Esophagus muscularis mucosa (tissue), 4 donors: ENCODE measurements around the gene PTPN22. TPM values are rescaled to one million over a fixed set of nuclear protein-coding genes. Genes with fewer than 3 reads are reported as not detected.

Source experiments
- DNase-seq: peaks from one replicate; pipeline ENCODE4 v3.0.0-alpha.2; 2017; ENCODE audit errors: extremely low spot score
- H3K27ac ChIP-seq, 4 donors: fragments of 200-600 bp; sonication (generic); replicated peaks in 1 of 4; 1 replicate in 3 of 4; 2 replicates in 1 of 4; pipeline ENCODE4 v1.5.1; 2016 to 2019; ENCODE audit warnings: mild to moderate bottlenecking in 1 of 4
- H3K27me3 ChIP-seq, 4 donors: fragments of 200-600 bp; sonication (generic); one replicate each; pipeline versions ENCODE4 v1.5.1 to v1.6.0; 2016 to 2019
- H3K36me3 ChIP-seq, 4 donors: fragments of 200-600 bp; sonication (generic); one replicate each; pipeline ENCODE4 v1.5.1; 2016 to 2019
- H3K4me1 ChIP-seq, 4 donors: fragments of 200-600 bp; sonication (generic); one replicate each; pipeline ENCODE4 v1.5.1; 2016 to 2019
- H3K4me3 ChIP-seq, 4 donors: fragments of 200-600 bp; sonication (generic); 1 replicate in 2 of 4; 2 replicates in 2 of 4; pipeline ENCODE4 v1.5.1; 2016 to 2019; ENCODE audit warnings: mild to moderate bottlenecking in 4 of 4, moderate library complexity in 1 of 4
- H3K9me3 ChIP-seq, 4 donors: fragments of 200-600 bp; sonication (generic); 1 replicate in 3 of 4; 2 replicates in 1 of 4; pipeline ENCODE4 v1.5.1; 2016 to 2019
- CTCF ChIP-seq, 3 experiments: fragments of 200-600 bp in 2 of 3; fragments of 450-650 bp in 1 of 3; sonication (generic) in 2 of 3; IDR thresholded peaks; one replicate each; pipeline ENCODE4 v1.5.1; 2017 to 2019; ENCODE audit warnings: antibody characterized with exemption in 3 of 3, mild to moderate bottlenecking in 2 of 3, moderate library complexity in 1 of 3
- EP300 ChIP-seq: sonication (generic); formaldehyde crosslinking; IDR thresholded peaks from one replicate; pipeline ENCODE4 v1.6.1; 2017; ENCODE audit warnings: antibody characterized with exemption
- POLR2A ChIP-seq: fragments of 450-650 bp; IDR thresholded peaks from one replicate; pipeline ENCODE4 v1.6.1; 2017; ENCODE audit warnings: antibody characterized with exemption, moderate library complexity, mild to moderate bottlenecking, low read depth
- POLR2AphosphoS5 ChIP-seq, 2 donors: sonication (generic); formaldehyde crosslinking; IDR thresholded peaks; one replicate each; pipeline ENCODE4 v1.6.1; 2017; ENCODE audit warnings: antibody characterized with exemption in 2 of 2
- WGBS: methylation state at CpG from one replicate; pipeline ENCODE4 v1.1.5; 2018; 5-methylcytosine and 5-hydroxymethylcytosine counted together
- intact Hi-C: fragments of 100-400 bp; cut with DNase I; formaldehyde crosslinking; loops from one replicate; pipeline ENCODE4 v1.15.1; 2023
- total RNA-seq, 4 donors: library from RNA; depleted of rRNA; stranded (reverse); fragments of >200 nt; gene quantifications; one replicate each; pipeline versions ENCODE4 v1.1.0 to v1.2.1, GENCODE V29; 2016

PTPN22 gene
- total RNA-seq, 4 donors from 2014 or later, result 0.29 to 2.3 (median 0.63) TPM

DNA sequence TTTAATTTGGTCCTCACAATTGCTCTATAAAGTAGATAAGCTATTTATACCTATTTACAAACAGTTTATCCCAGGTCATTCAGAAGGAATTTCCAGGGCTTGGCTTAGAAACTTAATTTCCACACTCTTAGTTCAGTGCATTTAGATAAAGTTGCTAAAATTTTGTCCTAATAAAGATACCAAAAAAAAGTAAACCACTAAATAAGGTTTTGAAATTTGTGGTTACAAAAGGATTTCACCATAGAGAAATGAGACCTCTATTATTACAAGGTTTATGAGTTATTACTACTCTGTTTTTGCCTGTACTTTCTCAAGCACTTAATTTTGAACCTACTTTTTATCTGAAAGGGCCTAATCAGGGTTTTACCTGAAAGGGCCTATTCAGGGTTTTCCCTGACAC, 22.4 kb downstream of the PTPN22 start:
- no peak for DNase-seq
- intact Hi-C loops, result no loop called here
- Histone ChIP-seq H3K4me1 (no peaks in the 10 kb centered on the region), H3K27ac (no peak overlapping the region), H3K36me3 (no peaks in the 10 kb centered on the region), H3K27me3 (no peaks in the 10 kb centered on the region), H3K9me3 (no peaks in the 10 kb centered on the region), H3K4me3 (no peak overlapping the region)
- no peak for TF ChIP-seq CTCF (IDR thresholded peaks at IDR 0.05)
- TF ChIP-seq EP300, result no peak
- no peak for TF ChIP-seq POLR2A
- no peak for TF ChIP-seq POLR2AphosphoS5 (IDR thresholded peaks at IDR 0.05)

DNA sequence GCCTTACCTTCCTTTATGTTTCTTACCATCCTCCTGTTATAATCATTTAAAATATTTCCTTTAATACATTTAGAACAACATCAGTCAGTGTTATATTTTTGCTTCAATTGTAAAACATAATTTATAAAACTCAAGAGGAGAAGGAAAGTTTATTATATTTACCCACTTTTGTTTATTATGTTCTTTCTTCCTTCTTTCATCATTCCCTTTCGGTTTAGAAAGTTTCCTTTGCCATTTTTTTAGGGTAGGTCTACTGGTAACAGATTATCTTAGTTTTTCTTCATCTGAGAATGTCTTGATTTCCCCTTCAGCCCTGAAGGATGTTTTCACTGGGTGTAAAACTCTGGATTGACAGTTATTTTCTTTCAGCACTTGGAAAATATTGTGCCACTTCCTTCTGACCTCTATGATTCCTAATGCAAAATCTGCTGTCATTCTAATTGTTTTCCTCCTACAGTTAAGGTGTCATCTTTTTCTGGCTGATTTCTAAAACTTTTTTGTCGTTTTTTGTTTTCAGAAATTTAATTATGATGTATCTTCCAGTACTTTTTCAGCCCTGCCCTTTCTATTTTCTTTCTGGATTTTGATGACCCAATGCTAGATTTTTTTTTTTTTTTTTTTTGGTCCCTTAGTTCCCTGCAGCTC, 25.0 kb downstream of the PTPN22 start:
- no peak for TF ChIP-seq EP300
- TF ChIP-seq POLR2A, result no peak
- no peak for TF ChIP-seq POLR2AphosphoS5 (IDR thresholded peaks at IDR 0.05)
- no peak for TF ChIP-seq CTCF (IDR thresholded peaks at IDR 0.05)
- WGBS, result 79% methylated on average over 2 of the region's 2 CpGs
- intact Hi-C loops, result no loop called here
- Histone ChIP-seq H3K9me3 (no peaks in the 10 kb centered on the region), H3K27me3 (no peaks in the 10 kb centered on the region), H3K4me3 (no peak overlapping the region), H3K27ac (no peak overlapping the region), H3K4me1 (no peaks in the 10 kb centered on the region), H3K36me3 (no peaks in the 10 kb centered on the region)
- DNase-seq, result no peak

- Histone ChIP-seq H3K36me3 (no peaks in the 10 kb centered on the region), H3K27ac (no peak overlapping the region), H3K27me3 (no peaks in the 10 kb centered on the region), H3K4me3 (no peak overlapping the region), H3K4me1 (no peaks in the 10 kb centered on the region), H3K9me3 (no peaks in the 10 kb centered on the region)
- DNase-seq, result no peak
- 100% methylated on average over 1 of the region's 1 CpG for WGBS
- intact Hi-C loops, result loop anchor here (2.0 to 10.0 kb wide), 4 partner anchors 66 to 446 kb away; partner anchors contain the start of genes AP4B1 and OLFML3
- TF ChIP-seq CTCF (IDR thresholded peaks at IDR 0.05) (no peak), EP300 (no peak), POLR2AphosphoS5 (IDR thresholded peaks at IDR 0.05) (no peak), POLR2A (no peak)
Observed at GRCh38 chr1:113836534-113836933, 35.0 kb downstream of the PTPN22 start.

DNA sequence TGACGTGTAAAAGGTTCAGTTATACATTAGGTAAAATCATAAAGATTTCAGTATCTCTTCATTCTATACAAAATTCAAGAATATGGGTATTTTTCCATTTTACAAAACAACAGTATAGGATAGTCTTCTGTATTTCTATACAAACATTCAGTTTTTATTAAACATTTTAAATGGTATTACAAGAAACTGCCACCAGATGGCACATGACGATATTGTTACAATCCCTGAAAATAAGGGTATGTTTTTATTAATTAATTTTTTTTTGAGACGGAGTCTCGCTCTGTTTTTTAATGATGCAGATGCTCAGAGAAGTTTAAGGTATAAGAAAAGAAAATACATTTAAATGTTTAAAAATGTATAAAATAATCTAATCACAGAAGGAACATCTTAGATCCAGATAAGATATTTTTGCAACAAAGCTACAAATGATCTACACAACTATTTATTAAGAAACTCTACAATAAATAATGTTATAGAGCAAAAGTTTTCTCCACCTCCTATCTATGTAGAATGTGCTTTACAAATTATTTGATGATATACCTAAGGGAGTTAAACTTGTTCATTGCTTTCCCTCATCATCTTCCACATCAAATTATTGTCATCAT, 35.7 kb downstream of the PTPN22 start:
- no peak overlapping the region for H3K27ac ChIP-seq
- no peak for DNase-seq
- H3K9me3 ChIP-seq, result no peaks in the 10 kb centered on the region
- no peaks in the 10 kb centered on the region for H3K4me1 ChIP-seq
- no peak overlapping the region for H3K4me3 ChIP-seq
- intact Hi-C loops, result loop anchor here (2.0 to 10.0 kb wide), 4 partner anchors 67 to 447 kb away; partner anchors contain the start of genes AP4B1 and OLFML3
- WGBS, result 15% methylated on average over 4 of the region's 4 CpGs
- no peaks in the 10 kb centered on the region for H3K36me3 ChIP-seq
- peak; percentile 54 to 65 (median 63) for TF ChIP-seq CTCF (IDR thresholded peaks at IDR 0.05)
- no peak for TF ChIP-seq POLR2AphosphoS5 (IDR thresholded peaks at IDR 0.05)
- no peaks in the 10 kb centered on the region for H3K27me3 ChIP-seq
